ENCODE measurements around the gene UTF1. TPM values are rescaled to one million over a fixed set of nuclear protein-coding genes. Genes with fewer than 3 reads are reported as not detected.

Gene UTF1
- total RNA-seq, 1 experiment from 2014 or later, result not detected

- DNase-seq (ENCODE audit: low read depth), result no peak
These were observed 32.9 kb upstream of the UTF1 start for GRCh38 chr10:133196936-133197758.

GRCh38 chr10:133197786-133198185 is 32.2 kb upstream of the UTF1 start:
- no peak for DNase-seq (ENCODE audit: low read depth)

GRCh38 chr10:133198206-133198605 is 31.8 kb upstream of the UTF1 start:
- no peak for DNase-seq (ENCODE audit: low read depth)

- no peak for DNase-seq (ENCODE audit: low read depth)
These were observed 31.2 kb upstream of the UTF1 start for GRCh38 chr10:133198621-133199487.

- no peak for DNase-seq (ENCODE audit: low read depth)
These were observed 30.5 kb upstream of the UTF1 start for GRCh38 chr10:133199488-133199885.

- no peak for DNase-seq (ENCODE audit: low read depth)
These were observed 29.9 kb upstream of the UTF1 start for GRCh38 chr10:133199992-133200611.

- no peak for DNase-seq (ENCODE audit: low read depth)
These were observed 29.4 kb upstream of the UTF1 start for GRCh38 chr10:133200621-133201031.

GRCh38 chr10:133201151-133201947 is 28.7 kb upstream of the UTF1 start:
- DNase-seq (ENCODE audit: low read depth), result no peak

- no peak for DNase-seq (ENCODE audit: low read depth)
These were observed 27.9 kb upstream of the UTF1 start for GRCh38 chr10:133201948-133202725.

- no peak for DNase-seq (ENCODE audit: low read depth)
These were observed 27.0 kb upstream of the UTF1 start for GRCh38 chr10:133202778-133203651.

- DNase-seq (ENCODE audit: low read depth), result no peak
These were observed 26.3 kb upstream of the UTF1 start for GRCh38 chr10:133203652-133204195.

GRCh38 chr10:133204226-133205015 is 25.6 kb upstream of the UTF1 start:
- DNase-seq (ENCODE audit: low read depth), result no peak

- no peak for DNase-seq (ENCODE audit: low read depth)
These were observed 24.9 kb upstream of the UTF1 start for GRCh38 chr10:133205146-133205545.

GRCh38 chr10:133206356-133207040 is 23.5 kb upstream of the UTF1 start:
- DNase-seq (ENCODE audit: low read depth), result no peak

- DNase-seq (ENCODE audit: low read depth), result no peak
These were observed 22.9 kb upstream of the UTF1 start for GRCh38 chr10:133207041-133207600.

GRCh38 chr10:133207627-133208026 is 22.4 kb upstream of the UTF1 start:
- no peak for DNase-seq (ENCODE audit: low read depth)

- no peak for DNase-seq (ENCODE audit: low read depth)
These were observed 21.6 kb upstream of the UTF1 start for GRCh38 chr10:133208466-133208865.

- DNase-seq (ENCODE audit: low read depth), result no peak
These were observed 20.9 kb upstream of the UTF1 start for GRCh38 chr10:133209117-133209516.
